ENCODE measurements around the gene KLF3. TPM values are rescaled to one million over a fixed set of nuclear protein-coding genes. Genes with fewer than 3 reads are reported as not detected.

Gene KLF3
- total RNA-seq, 1 donor from 2014 or later = 24.8 TPM

GRCh38 chr4:38686682-38687081 lies 22.7 kb downstream of the KLF3 start:
- no peak overlapping the region for H2AFZ ChIP-seq (replicated peaks)
- Mint-ChIP-seq H3K4me3 (no peak overlapping the region), H3K27me3 (ENCODE audit: insufficient read depth, low read depth) (peaks cover 6% of the 10 kb centered on the region), H3K27ac (no peak overlapping the region), H3K36me3 (peaks cover 49% of the 10 kb centered on the region), H3K9me3 (no peaks in the 10 kb centered on the region), H3K4me1 (peaks cover under 1% of the 10 kb centered on the region)
- H3K4me1 ChIP-seq = no peaks in the 10 kb centered on the region
- no peaks in the 10 kb centered on the region for H3K9me3 ChIP-seq (ENCODE audit: low read depth)
- no peak overlapping the region for H3K4me2 ChIP-seq
- DNase-seq (ENCODE audit: low spot score) = no peak
- no peaks in the 10 kb centered on the region for H3F3A ChIP-seq (ENCODE audit: low read depth)
- TF ChIP-seq EZH2phosphoT487 (IDR thresholded peaks at IDR 0.05) (no peak), EZH2 (IDR thresholded peaks at IDR 0.05) (no peak), CTCF (IDR thresholded peaks at IDR 0.05) (no peak)
- peaks cover 21% of the 10 kb centered on the region for H3K36me3 ChIP-seq
- no peak overlapping the region for H3K27ac ChIP-seq
- no peak overlapping the region for H3K9ac ChIP-seq
- no peak overlapping the region for H3K4me3 ChIP-seq
- peaks cover 63% of the 10 kb centered on the region for H4K20me1 ChIP-seq (ENCODE audit: low read depth)
- H3K79me2 ChIP-seq (ENCODE audit: low read depth) = peaks cover 68% of the 10 kb centered on the region
- H3K27me3 ChIP-seq = no peaks in the 10 kb centered on the region

DNA sequence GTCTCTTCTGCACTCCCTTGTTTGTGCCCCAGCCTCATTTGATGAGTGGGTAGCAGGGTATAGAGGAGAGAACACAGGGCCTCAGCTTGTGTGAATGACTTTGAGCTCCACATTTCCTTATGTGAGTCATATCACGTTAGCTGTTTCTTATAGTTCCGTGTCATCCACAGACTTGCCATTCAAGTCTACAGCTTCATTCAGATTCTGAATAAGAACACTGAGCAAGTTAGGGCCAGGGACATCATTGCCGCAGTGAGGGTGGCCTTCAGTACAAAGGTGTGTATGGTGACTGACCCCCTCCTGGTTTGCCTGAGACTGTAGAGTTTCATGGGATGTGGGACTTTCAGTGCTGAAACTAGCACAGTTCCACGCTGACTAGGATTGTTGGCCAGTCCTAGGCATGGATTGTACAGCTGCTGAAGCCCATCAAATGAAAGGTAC lies 23.6 kb downstream of the KLF3 start:
- H3K9me3 Mint-ChIP-seq = no peaks in the 10 kb centered on the region
- H3K27me3 Mint-ChIP-seq (ENCODE audit: insufficient read depth, low read depth) = peaks cover 6% of the 10 kb centered on the region
- no peak overlapping the region for H3K27ac ChIP-seq
- H3K27me3 ChIP-seq = no peaks in the 10 kb centered on the region
- no peak overlapping the region for H2AFZ ChIP-seq (replicated peaks)
- H3K4me3 ChIP-seq = no peak overlapping the region
- no peaks in the 10 kb centered on the region for H3K4me1 ChIP-seq
- H3K36me3 ChIP-seq = peaks cover 22% of the 10 kb centered on the region
- no peak for DNase-seq (ENCODE audit: low spot score)
- H3F3A ChIP-seq (ENCODE audit: low read depth) = no peaks in the 10 kb centered on the region
- peaks cover 49% of the 10 kb centered on the region for H3K36me3 Mint-ChIP-seq
- TF ChIP-seq EZH2phosphoT487 (IDR thresholded peaks at IDR 0.05) (no peak), CTCF (IDR thresholded peaks at IDR 0.05) (no peak), EZH2 (IDR thresholded peaks at IDR 0.05) (no peak)
- H3K4me3 Mint-ChIP-seq = no peak overlapping the region
- H3K4me2 ChIP-seq = no peak overlapping the region
- H3K9me3 ChIP-seq (ENCODE audit: low read depth) = no peaks in the 10 kb centered on the region
- no peak overlapping the region for H3K9ac ChIP-seq
- peaks cover 56% of the 10 kb centered on the region for H4K20me1 ChIP-seq (ENCODE audit: low read depth)
- H3K4me1 Mint-ChIP-seq = no peaks in the 10 kb centered on the region
- H3K79me2 ChIP-seq (ENCODE audit: low read depth) = peaks cover 62% of the 10 kb centered on the region
- no peak overlapping the region for H3K27ac Mint-ChIP-seq

DNA sequence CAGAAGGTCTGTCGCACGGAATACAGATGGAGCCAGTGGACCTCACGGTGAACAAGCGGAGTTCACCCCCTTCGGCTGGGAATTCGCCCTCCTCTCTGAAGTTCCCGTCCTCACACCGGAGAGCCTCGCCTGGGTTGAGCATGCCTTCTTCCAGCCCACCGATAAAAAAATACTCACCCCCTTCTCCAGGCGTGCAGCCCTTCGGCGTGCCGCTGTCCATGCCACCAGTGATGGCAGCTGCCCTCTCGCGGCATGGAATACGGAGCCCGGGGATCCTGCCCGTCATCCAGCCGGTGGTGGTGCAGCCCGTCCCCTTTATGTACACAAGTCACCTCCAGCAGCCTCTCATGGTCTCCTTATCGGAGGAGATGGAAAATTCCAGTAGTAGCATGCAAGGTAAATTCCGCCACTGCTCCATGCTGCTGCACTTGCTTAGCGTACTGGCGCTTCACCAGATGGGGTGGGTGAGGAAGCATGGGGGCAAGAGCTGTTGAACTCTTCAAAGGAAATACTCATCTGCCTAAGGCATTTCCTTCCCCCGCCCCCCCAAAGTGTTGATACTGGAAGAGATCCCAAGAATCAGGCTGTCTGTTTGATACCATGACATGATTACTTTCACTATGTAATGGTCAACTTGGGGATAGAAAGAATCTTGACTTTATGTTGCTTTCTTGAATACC lies 24.8 kb downstream of the KLF3 start:
- TF ChIP-seq EZH2 (IDR thresholded peaks at IDR 0.05) = no peak
- TF ChIP-seq EZH2phosphoT487 (IDR thresholded peaks at IDR 0.05) = no peak
- TF ChIP-seq CTCF (IDR thresholded peaks at IDR 0.05) = no peak
- Histone ChIP-seq H2AFZ (replicated peaks) (no peak overlapping the region), H3K4me2 (no peak overlapping the region), H3K36me3 (peaks cover 27% of the 10 kb centered on the region), H3K9ac (no peak overlapping the region), H3K79me2 (ENCODE audit: low read depth) (peaks cover 49% of the 10 kb centered on the region), H3K27ac (no peak overlapping the region), H3K27me3 (no peaks in the 10 kb centered on the region), H3F3A (ENCODE audit: low read depth) (no peaks in the 10 kb centered on the region), H3K4me1 (no peaks in the 10 kb centered on the region), H4K20me1 (ENCODE audit: low read depth) (peaks cover 47% of the 10 kb centered on the region), H3K4me3 (no peak overlapping the region), H3K9me3 (ENCODE audit: low read depth) (no peaks in the 10 kb centered on the region)
- peaks cover 6% of the 10 kb centered on the region for H3K27me3 Mint-ChIP-seq (ENCODE audit: insufficient read depth, low read depth)
- no peaks in the 10 kb centered on the region for H3K4me1 Mint-ChIP-seq
- H3K36me3 Mint-ChIP-seq = peaks cover 50% of the 10 kb centered on the region
- H3K4me3 Mint-ChIP-seq = no peak overlapping the region
- H3K27ac Mint-ChIP-seq = no peak overlapping the region
- no peak for DNase-seq (ENCODE audit: low spot score)
- no peaks in the 10 kb centered on the region for H3K9me3 Mint-ChIP-seq

All from neural progenitor cell (in vitro differentiated cells).